CD4-positive, alpha-beta T cell (primary cell): ENCODE data around the gene BOLA3. TPM values are rescaled to one million over a fixed set of nuclear protein-coding genes. Genes with fewer than 3 reads are reported as not detected.

Source experiments
- ATAC-seq: fragments of 200-7000 bp; cut with Tn5 transposase; one replicate; pipeline ENCODE4 v1.10.0; 2022; ENCODE audit warnings: mild to moderate bottlenecking; ENCODE audit not compliant: poor library complexity
- CTCF ChIA-PET: fragments of 350-600 bp; sonication (Branson Sonifier 250); formaldehyde crosslinking; loops from one replicate; lab custom pipeline; 2021; ENCODE audit warnings: antibody characterized with exemption, inconsistent platforms; lab: Charles Lee
- POLR2A ChIA-PET: fragments of 350-600 bp; sonication (Branson Sonifier 250); formaldehyde crosslinking; loops from one replicate; lab custom pipeline; 2021; ENCODE audit warnings: antibody characterized with exemption, inconsistent platforms; lab: Charles Lee
- DNase-seq, 14 experiments: peaks; one replicate each; pipeline ENCODE4 v3.0.0-alpha.2; 2013 to 2020; ENCODE audit warnings: mixed read lengths in 2 of 14
- H3K27ac ChIP-seq, 2 donors: one replicate each; pipeline versions ENCODE4 v1.5.1 to v1.7.0; 2013; ENCODE audit warnings: low read length in 2 of 2, low read depth in 1 of 2, mild to moderate bottlenecking in 1 of 2
- H3K27me3 ChIP-seq, 2 experiments: 1 replicate in 1 of 2; 2 replicates in 1 of 2; pipeline versions ENCODE4 v1.6.1 to v1.7.0; 2013; ENCODE audit warnings: low read length in 2 of 2, control low read depth in 1 of 2, mild to moderate bottlenecking in 1 of 2, moderate library complexity in 1 of 2; ENCODE audit not compliant: insufficient read depth in 2 of 2, control insufficient read depth in 1 of 2
- H3K36me3 ChIP-seq: one replicate; pipeline ENCODE4 v1.6.1; 2013; ENCODE audit warnings: low read length, control low read depth; ENCODE audit not compliant: insufficient read depth
- H3K4me1 ChIP-seq: one replicate; pipeline ENCODE4 v1.6.1; 2013; ENCODE audit warnings: low read length, control low read depth; ENCODE audit not compliant: insufficient read depth
- H3K4me3 ChIP-seq: one replicate; pipeline ENCODE4 v1.5.1; 2013; ENCODE audit warnings: mild to moderate bottlenecking, low read length, moderate library complexity
- H3K9me3 ChIP-seq, 2 experiments: 1 replicate in 1 of 2; 2 replicates in 1 of 2; pipeline versions ENCODE4 v1.6.1 to v1.7.0; 2013; ENCODE audit warnings: low read length in 2 of 2, mild to moderate bottlenecking in 2 of 2, control low read depth in 1 of 2, moderate library complexity in 1 of 2; ENCODE audit not compliant: control insufficient read depth in 1 of 2, insufficient read depth in 1 of 2
- H3K27ac Mint-ChIP-seq: one replicate; pipeline ENCODE4 v1.8.0; 2020; ENCODE audit warnings: mixed read lengths
- H3K27me3 Mint-ChIP-seq: one replicate; pipeline ENCODE4 v1.8.0; 2021; ENCODE audit warnings: mixed read lengths
- H3K36me3 Mint-ChIP-seq: one replicate; pipeline ENCODE4 v1.8.0; 2021; ENCODE audit warnings: low read depth, mixed read lengths
- H3K4me1 Mint-ChIP-seq: one replicate; pipeline ENCODE4 v1.8.0; 2021; ENCODE audit warnings: low read depth, mixed read lengths
- H3K4me3 Mint-ChIP-seq: one replicate; pipeline ENCODE4 v1.8.0; 2020; ENCODE audit warnings: mild to moderate bottlenecking, mixed read lengths
- H3K9me3 Mint-ChIP-seq: one replicate; pipeline ENCODE4 v1.8.0; 2020; ENCODE audit warnings: mixed read lengths
- CTCF ChIP-seq: fragments of 200-600 bp; IDR thresholded peaks from one replicate; pipeline ENCODE4 v1.8.0; 2022; ENCODE audit warnings: antibody characterized with exemption, mild to moderate bottlenecking
- intact Hi-C, 2 experiments: fragments of 100-400 bp; cut with DNase I in 1 of 2; cut with micrococcal nuclease in 1 of 2; formaldehyde crosslinking; loops; one replicate each; pipeline versions ENCODE4 v1.15.1 to v1.9.0; 2023 to 2025; cut with DNase I, micrococcal nuclease
- total RNA-seq, 174 experiments: library from RNA in 2 of 174; stranded (reverse) in 2 of 174; gene quantifications; one replicate each; pipeline ENCODE4 v1.2.3 and lab custom pipeline; 2021 to 2026

The BOLA3 gene
- total RNA-seq, 2 experiments from 2014 or later, result 11.4 to 12.9 TPM

- ChIA-PET CTCF (no interaction called here), POLR2A (no interaction called here)
- H3K36me3 ChIP-seq, result peaks cover 30% of the 10 kb centered on the region
- no peak for TF ChIP-seq CTCF
- no peaks in the 10 kb centered on the region for H3K27me3 ChIP-seq
- no peak overlapping the region for H3K4me3 Mint-ChIP-seq
- DNase-seq, result no peak
- peaks cover 44% of the 10 kb centered on the region for H3K36me3 Mint-ChIP-seq
- H3K4me3 ChIP-seq, result no peak overlapping the region
- H3K9me3 ChIP-seq, result no peaks in the 10 kb centered on the region
- H3K4me1 ChIP-seq, result no peaks in the 10 kb centered on the region
- no peaks in the 10 kb centered on the region for H3K9me3 Mint-ChIP-seq
- intact Hi-C loops, result no loop called here
- no peak overlapping the region for H3K27ac Mint-ChIP-seq
- H3K27ac ChIP-seq, result no peak overlapping the region
- no peaks in the 10 kb centered on the region for H3K27me3 Mint-ChIP-seq
- no peak for ATAC-seq
- peaks cover 5% of the 10 kb centered on the region for H3K4me1 Mint-ChIP-seq
These were observed 8.9 kb downstream of the BOLA3 start for GRCh38 chr2:74138600-74139323.

GRCh38 chr2:74137651-74138599 is 9.8 kb downstream of the BOLA3 start:
- ChIA-PET POLR2A (no interaction called here), CTCF (no interaction called here)
- peaks cover 0 to 5% of the 10 kb centered on the region in 2 experiments for H3K9me3 ChIP-seq
- Mint-ChIP-seq H3K4me1 (peaks cover 5% of the 10 kb centered on the region), H3K4me3 (no peak overlapping the region), H3K27me3 (no peaks in the 10 kb centered on the region), H3K36me3 (peaks cover 52% of the 10 kb centered on the region), H3K9me3 (no peaks in the 10 kb centered on the region), H3K27ac (no peak overlapping the region)
- H3K27ac ChIP-seq, result no peak overlapping the region
- H3K4me3 ChIP-seq, result no peak overlapping the region
- DNase-seq (no peak), ATAC-seq (no peak)
- intact Hi-C loops, result no loop called here
- H3K36me3 ChIP-seq, result peaks cover 30% of the 10 kb centered on the region
- no peak for TF ChIP-seq CTCF
- H3K4me1 ChIP-seq, result no peaks in the 10 kb centered on the region
- H3K27me3 ChIP-seq, result no peaks in the 10 kb centered on the region

DNA sequence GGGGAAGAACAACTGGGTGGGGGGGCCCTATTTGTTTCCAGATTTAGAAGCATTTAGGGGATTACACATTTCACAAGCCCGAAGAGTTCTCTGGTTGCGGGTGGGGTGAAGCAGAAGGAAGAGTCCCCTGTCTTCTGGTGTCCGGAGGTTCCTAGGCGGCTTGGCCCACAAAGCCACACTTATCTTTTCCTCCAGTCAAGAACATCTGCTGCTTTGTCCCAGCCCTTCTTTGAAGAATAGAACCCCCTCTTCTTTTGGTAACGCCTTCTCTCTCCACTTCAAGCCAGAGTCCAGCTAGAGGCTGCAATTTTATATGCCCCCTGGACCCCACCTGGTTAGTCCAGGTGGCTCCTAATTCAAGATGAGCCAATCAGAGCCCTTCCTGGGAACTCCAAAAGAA is 15.8 kb downstream of the BOLA3 start:
- ATAC-seq (no peak), DNase-seq (no peak)
- no peaks in the 10 kb centered on the region for H3K9me3 Mint-ChIP-seq
- H3K27me3 Mint-ChIP-seq, result no peaks in the 10 kb centered on the region
- intact Hi-C loops, result no loop called here
- Histone ChIP-seq H3K36me3 (peaks cover 8% of the 10 kb centered on the region), H3K27me3 (peaks cover 3% of the 10 kb centered on the region in 2 experiments), H3K4me1 (no peaks in the 10 kb centered on the region), H3K9me3 (peaks cover 0 to 6% of the 10 kb centered on the region in 2 experiments), H3K27ac (no peak overlapping the region), H3K4me3 (no peak overlapping the region)
- TF ChIP-seq CTCF, result no peak
- H3K4me3 Mint-ChIP-seq, result no peak overlapping the region
- peaks cover 24% of the 10 kb centered on the region for H3K36me3 Mint-ChIP-seq
- H3K27ac Mint-ChIP-seq, result no peak overlapping the region
- CTCF ChIA-PET, result no interaction called here
- POLR2A ChIA-PET, result no interaction called here
- no peaks in the 10 kb centered on the region for H3K4me1 Mint-ChIP-seq
